Ovary (tissue), 9 donors: ENCODE measurements around the gene NSMF. TPM values are rescaled to one million over a fixed set of nuclear protein-coding genes. Genes with fewer than 3 reads are reported as not detected.
A peak's percentile ranks its signal among the peaks of the same experiment; 100 is the strongest.

Source experiments
- DNase-seq, 5 donors: peaks; one replicate each; pipeline ENCODE4 v3.0.0-alpha.2; 2019 to 2020
- H3K27ac ChIP-seq, 2 donors: fragments of 200-600 bp; one replicate each; pipeline versions ENCODE4 v1.5.1 to v1.8.0; 2019 to 2022
- H3K27me3 ChIP-seq: fragments of 200-600 bp; one replicate; pipeline ENCODE4 v1.8.0; 2022
- H3K36me3 ChIP-seq: fragments of 200-600 bp; sonication (generic); one replicate; pipeline ENCODE4 v1.5.1; 2019
- H3K4me1 ChIP-seq: one replicate; pipeline ENCODE4 v1.8.1; 2013; ENCODE audit warnings: mild to moderate bottlenecking, moderate library complexity; ENCODE audit not compliant: insufficient read depth
- H3K4me3 ChIP-seq: fragments of 200-600 bp; sonication (generic); one replicate; pipeline ENCODE4 v1.5.1; 2017
- H3K9me3 ChIP-seq, 2 donors: fragments of 200-600 bp in 1 of 2; sonication (generic) in 1 of 2; one replicate each; pipeline versions ENCODE4 v1.5.1 to v1.8.1; 2013 to 2019; ENCODE audit warnings: mild to moderate bottlenecking in 1 of 2, moderate library complexity in 1 of 2
- CTCF ChIP-seq, 3 donors: fragments of 450-650 bp in 2 of 3; fragments of 200-600 bp in 1 of 3; IDR thresholded peaks; one replicate each; pipeline versions ENCODE4 v1.5.1 to v1.8.0; 2016 to 2022; ENCODE audit warnings: antibody characterized with exemption in 3 of 3, mild to moderate bottlenecking in 1 of 3
- EP300 ChIP-seq: sonication (generic); formaldehyde crosslinking; IDR thresholded peaks from one replicate; pipeline ENCODE4 v1.6.1; 2017; ENCODE audit warnings: antibody characterized with exemption
- POLR2A ChIP-seq: fragments of 450-650 bp; IDR thresholded peaks from one replicate; pipeline ENCODE4 v1.6.1; 2017; ENCODE audit warnings: antibody characterized with exemption, mild to moderate bottlenecking, moderate library complexity
- whole genome bisulfite sequencing, 3 donors: extraction: QIAGEN DNeasy Blood & Tissue Kit in 1 of 3; methylation state at CpG; one replicate each; pipeline versions ENCODE4 v1.1.5 to v1.1.7; 2013 to 2017; 5-methylcytosine and 5-hydroxymethylcytosine counted together
- intact Hi-C, 4 donors: fragments of 100-400 bp; cut with DNase I; formaldehyde crosslinking; loops; one replicate each; pipeline versions ENCODE4 v1.11.0 to v1.15.1; 2022 to 2023
- polyA plus RNA-seq, 2 donors: library from polyadenylated mRNA; stranded (reverse); fragments of 200-250 nt in 1 of 2; fragments of 350-450 nt in 1 of 2; fragmentation: Illumina TruSeq in 1 of 2; extraction: RNeasy Lipid Tissue Mini Kit (QIAGEN cat#74804) in 1 of 2; gene quantifications; one replicate each; pipeline ENCODE4 v1.2.3, GENCODE V29; 2013 to 2014
- total RNA-seq, 7 donors: library from RNA; depleted of rRNA in 2 of 7; stranded (reverse); fragments of >200 nt in 2 of 7; fragmentation: NEBNext Ultra II Directional in 3 of 7; extraction: Animal tissue kit (Norgen Biotek cat#: 25700) in 3 of 7; gene quantifications; one replicate each; pipeline versions ENCODE4 v1.1.0 to v1.2.4, GENCODE V29; 2016 to 2023
- donor health status: DM: no; HTN: no; CAD: no; lungs with moderate emphysema.
- donor health status: DM: no; HTN: no; CAD: no.
- donor health status: Bipolar disorder and iron deficiency.
- donor health status: DM: yes; HTN: yes; CAD: no.
- donor health status: DM: no; HTN: no; CAD: no.
- donor health status: DM: yes; HTN: yes; CAD: no.

NSMF gene
- total and polyA plus RNA-seq, 9 donors = 22.9 to 50.3 (median 29.5) TPM

GRCh38 chr9:137488327-137488653 is 29.2 kb upstream of the NSMF start:
- DNase-seq = no peak
- TF ChIP-seq POLR2A (no peak), EP300 (no peak)
- 86 to 92% (median 87%) methylated on average over 6 of the region's 6 CpGs for WGBS, 3 donors
- intact Hi-C loops = no loop called here
- Histone ChIP-seq H3K4me1 (no peaks in the 10 kb centered on the region), H3K27ac (no peak overlapping the region), H3K4me3 (no peak overlapping the region), H3K36me3 (no peaks in the 10 kb centered on the region), H3K27me3 (no peaks in the 10 kb centered on the region), H3K9me3 (no peaks in the 10 kb centered on the region)

GRCh38 chr9:137487454-137488326 is 28.6 kb upstream of the NSMF start:
- intact Hi-C loops = no loop called here
- Histone ChIP-seq H3K4me1 (no peaks in the 10 kb centered on the region), H3K9me3 (no peaks in the 10 kb centered on the region), H3K36me3 (no peaks in the 10 kb centered on the region), H3K27ac (no peak overlapping the region), H3K4me3 (no peak overlapping the region), H3K27me3 (no peaks in the 10 kb centered on the region)
- TF ChIP-seq CTCF (IDR thresholded peaks at IDR 0.05) (no peak), POLR2A (no peak), EP300 (no peak)
- 79 to 83% (median 81%) methylated on average over 40 to 41 of the region's 41 CpGs for WGBS, 3 donors
- peak in 1 of 5 donors; percentile 30 for DNase-seq

GRCh38 chr9:137486545-137487453 is 27.7 kb upstream of the NSMF start:
- H3K9me3 ChIP-seq = no peaks in the 10 kb centered on the region
- intact Hi-C loops = no loop called here
- peaks cover 2% of the 10 kb centered on the region for H3K4me1 ChIP-seq
- 78 to 83% (median 80%) methylated on average over 35 of the region's 35 CpGs for WGBS, 3 donors
- no peaks in the 10 kb centered on the region for H3K36me3 ChIP-seq
- no peaks in the 10 kb centered on the region for H3K27me3 ChIP-seq
- no peak overlapping the region for H3K4me3 ChIP-seq
- DNase-seq = peak in 1 of 5 donors; percentile 38
- TF ChIP-seq CTCF (IDR thresholded peaks at IDR 0.05) = no peak
- no peak for TF ChIP-seq POLR2A
- TF ChIP-seq EP300 = no peak
- no peak overlapping the region for H3K27ac ChIP-seq

- intact Hi-C loops = no loop called here
- no peak overlapping the region for H3K27ac ChIP-seq
- peaks cover 2% of the 10 kb centered on the region for H3K4me1 ChIP-seq
- no peaks in the 10 kb centered on the region for H3K27me3 ChIP-seq
- no peaks in the 10 kb centered on the region for H3K36me3 ChIP-seq
- TF ChIP-seq CTCF (IDR thresholded peaks at IDR 0.05) (no peak), POLR2A (no peak), EP300 (no peak)
- WGBS, 3 donors = 88 to 93% (median 93%) methylated on average over 15 of the region's 15 CpGs
- H3K4me3 ChIP-seq = no peak overlapping the region
- no peak for DNase-seq
- H3K9me3 ChIP-seq = no peaks in the 10 kb centered on the region
These were observed 27.0 kb upstream of the NSMF start for GRCh38 chr9:137486141-137486490.
